Loucy (cell line): ENCODE data around the gene TRAPPC2L.

Source experiments
- CTCF ChIP-seq: fragments of 200-600 bp; sonication (generic); conservative IDR thresholded peaks from 2 replicates; pipeline ENCODE4 v1.5.1; 2014; ENCODE audit warnings: mild to moderate bottlenecking, antibody characterized with exemption, low read length
- EZH2phosphoT487 ChIP-seq: fragments of 200-600 bp; IDR thresholded peaks from 2 replicates; pipeline ENCODE4 v1.6.1; 2018; ENCODE audit warnings: antibody characterized with exemption, mild to moderate bottlenecking, moderate library complexity, borderline replicate concordance

GRCh38 chr16:88856122-88856827, 652 bp upstream of the TRAPPC2L start:
- TF ChIP-seq CTCF (no peak), EZH2phosphoT487 (no peak)
